Measurements from ENCODE around the gene RIMKLA. TPM values are rescaled to one million over a fixed set of nuclear protein-coding genes. Genes with fewer than 3 reads are reported as not detected.

Gene RIMKLA
- total RNA-seq, 1 experiment from 2014 or later = 8.3 TPM

- no peak for ATAC-seq
- H3K36me3 Mint-ChIP-seq = no peaks in the 10 kb centered on the region
- POLR2A ChIA-PET = interaction anchor here (0.8 kb wide), 1 partner anchor 432 kb away, joined by 3 read pairs; no protein-coding TSS in a partner anchor
- no peak for DNase-seq (ENCODE audit: low spot score)
- peak overlapping the region; percentile 96 for H3K27ac Mint-ChIP-seq
- CTCF ChIA-PET = interaction anchor here (0.6 to 0.8 kb wide), 2 partner anchors 160 to 349 kb away, joined by 3 to 4 read pairs; partner anchors contain the start of gene YBX1
- peak overlapping the region; percentile 95 for H3K4me3 Mint-ChIP-seq
- no peaks in the 10 kb centered on the region for H3K27me3 Mint-ChIP-seq (ENCODE audit: low read depth)
- H3K9me3 Mint-ChIP-seq = no peaks in the 10 kb centered on the region
- peaks cover 40% of the 10 kb centered on the region for H3K4me1 Mint-ChIP-seq
- TF ChIP-seq, protein P1, sequence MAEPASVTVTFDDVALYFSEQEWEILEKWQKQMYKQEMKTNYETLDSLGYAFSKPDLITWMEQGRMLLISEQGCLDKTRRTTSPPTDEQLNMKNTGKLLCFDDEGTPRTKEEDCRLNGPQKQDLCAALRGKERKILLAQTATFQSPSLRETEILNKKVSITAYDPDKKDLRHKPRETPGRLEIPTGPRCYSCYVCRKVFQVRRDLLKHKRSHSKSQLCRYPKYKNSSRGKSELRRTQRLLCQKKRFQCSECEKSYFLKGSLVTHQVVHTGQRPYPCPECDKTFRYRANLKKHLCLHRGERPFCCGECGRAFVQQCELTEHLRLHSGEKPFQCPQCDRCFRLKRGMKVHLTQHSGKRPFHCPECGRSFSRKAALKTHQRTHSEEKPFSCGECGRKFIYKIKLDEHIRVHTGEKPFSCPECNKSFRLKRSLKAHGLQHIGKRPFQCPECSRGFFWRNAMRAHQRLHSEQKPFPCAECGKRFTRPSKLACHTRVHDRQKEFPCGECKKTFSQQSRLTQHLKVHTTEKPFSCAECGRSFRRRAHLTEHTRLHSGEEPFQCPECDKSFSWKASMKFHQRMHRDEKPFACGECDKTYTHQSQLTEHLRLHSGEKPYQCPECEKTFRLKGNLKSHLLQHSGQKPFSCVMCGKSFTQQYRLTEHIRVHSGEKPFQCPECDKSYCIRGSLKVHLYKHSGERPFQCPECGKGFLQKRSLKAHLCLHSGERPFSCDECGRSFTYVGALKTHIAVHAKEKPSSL (CRISPR knock-in tag; conservative IDR thresholded peaks at IDR 0.05) = no peak
- TF ChIP-seq ZNF263 (CRISPR knock-in tag; IDR thresholded peaks at IDR 0.05; ENCODE audit: low read depth) (no peak), IRF2 (CRISPR knock-in tag; IDR thresholded peaks at IDR 0.05; ENCODE audit: borderline replicate concordance, low read depth) (no peak), SMAD3 (CRISPR knock-in tag; IDR thresholded peaks at IDR 0.05; ENCODE audit: borderline replicate concordance) (no peak), CREM (CRISPR knock-in tag; IDR thresholded peaks at IDR 0.05) (no peak), ERG (CRISPR knock-in tag; IDR thresholded peaks at IDR 0.05) (no peak), NFYB (CRISPR knock-in tag; conservative IDR thresholded peaks at IDR 0.05; ENCODE audit: low read depth) (no peak), GRHL2 (CRISPR knock-in tag; IDR thresholded peaks at IDR 0.05; ENCODE audit: insufficient replicate concordance, severe bottlenecking) (no peak), OVOL2 (CRISPR knock-in tag; IDR thresholded peaks at IDR 0.05; ENCODE audit: borderline replicate concordance) (no peak), MXD4 (CRISPR knock-in tag; IDR thresholded peaks at IDR 0.05; ENCODE audit: borderline replicate concordance) (no peak), MYBL2 (CRISPR knock-in tag; IDR thresholded peaks at IDR 0.05) (no peak), TEAD1 (CRISPR knock-in tag; IDR thresholded peaks at IDR 0.05) (no peak), NR3C1 (CRISPR knock-in tag; conservative IDR thresholded peaks at IDR 0.05; ENCODE audit: low read depth) (no peak), ZNF396 (CRISPR knock-in tag; IDR thresholded peaks at IDR 0.05; ENCODE audit: borderline replicate concordance) (no peak), ZNF219 (CRISPR knock-in tag; IDR thresholded peaks at IDR 0.05; ENCODE audit: borderline replicate concordance) (no peak), ESRRA (CRISPR knock-in tag; IDR thresholded peaks at IDR 0.05; ENCODE audit: borderline replicate concordance) (no peak)
- TF ChIP-seq, protein P2, sequence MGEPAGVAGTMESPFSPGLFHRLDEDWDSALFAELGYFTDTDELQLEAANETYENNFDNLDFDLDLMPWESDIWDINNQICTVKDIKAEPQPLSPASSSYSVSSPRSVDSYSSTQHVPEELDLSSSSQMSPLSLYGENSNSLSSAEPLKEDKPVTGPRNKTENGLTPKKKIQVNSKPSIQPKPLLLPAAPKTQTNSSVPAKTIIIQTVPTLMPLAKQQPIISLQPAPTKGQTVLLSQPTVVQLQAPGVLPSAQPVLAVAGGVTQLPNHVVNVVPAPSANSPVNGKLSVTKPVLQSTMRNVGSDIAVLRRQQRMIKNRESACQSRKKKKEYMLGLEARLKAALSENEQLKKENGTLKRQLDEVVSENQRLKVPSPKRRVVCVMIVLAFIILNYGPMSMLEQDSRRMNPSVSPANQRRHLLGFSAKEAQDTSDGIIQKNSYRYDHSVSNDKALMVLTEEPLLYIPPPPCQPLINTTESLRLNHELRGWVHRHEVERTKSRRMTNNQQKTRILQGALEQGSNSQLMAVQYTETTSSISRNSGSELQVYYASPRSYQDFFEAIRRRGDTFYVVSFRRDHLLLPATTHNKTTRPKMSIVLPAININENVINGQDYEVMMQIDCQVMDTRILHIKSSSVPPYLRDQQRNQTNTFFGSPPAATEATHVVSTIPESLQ (CRISPR knock-in tag; IDR thresholded peaks at IDR 0.05) = no peak
- TF ChIP-seq, protein P3, sequence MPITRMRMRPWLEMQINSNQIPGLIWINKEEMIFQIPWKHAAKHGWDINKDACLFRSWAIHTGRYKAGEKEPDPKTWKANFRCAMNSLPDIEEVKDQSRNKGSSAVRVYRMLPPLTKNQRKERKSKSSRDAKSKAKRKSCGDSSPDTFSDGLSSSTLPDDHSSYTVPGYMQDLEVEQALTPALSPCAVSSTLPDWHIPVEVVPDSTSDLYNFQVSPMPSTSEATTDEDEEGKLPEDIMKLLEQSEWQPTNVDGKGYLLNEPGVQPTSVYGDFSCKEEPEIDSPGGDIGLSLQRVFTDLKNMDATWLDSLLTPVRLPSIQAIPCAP (CRISPR knock-in tag; IDR thresholded peaks at IDR 0.05) = no peak
- TF ChIP-seq, protein P4, sequence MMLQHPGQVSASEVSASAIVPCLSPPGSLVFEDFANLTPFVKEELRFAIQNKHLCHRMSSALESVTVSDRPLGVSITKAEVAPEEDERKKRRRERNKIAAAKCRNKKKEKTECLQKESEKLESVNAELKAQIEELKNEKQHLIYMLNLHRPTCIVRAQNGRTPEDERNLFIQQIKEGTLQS (CRISPR knock-in tag; conservative IDR thresholded peaks at IDR 0.05) = no peak
These were observed 46.8 kb upstream of the RIMKLA start for GRCh38 chr1:42333662-42334239.

Measured in WTC11 (cell line).